Fibroblast of lung (primary cell): ENCODE data around the gene CEP128. TPM values are rescaled to one million over a fixed set of nuclear protein-coding genes. Genes with fewer than 3 reads are reported as not detected.

Experiments used
- DNase-seq, 2 donors: peaks; one replicate each; pipeline versions ENCODE4 v3.0.0 to v3.0.0-alpha.2; 2010; ENCODE audit warnings: low read depth in 2 of 2
- H2AFZ ChIP-seq: 2 replicates; pipeline ENCODE4 v1.5.1; 2012; ENCODE audit warnings: low read length, control low read depth, inconsistent platforms
- H3K27ac ChIP-seq: 2 replicates; pipeline ENCODE4 v1.5.1; 2011; ENCODE audit warnings: low read length, control low read depth; ENCODE audit not compliant: insufficient read depth
- H3K27me3 ChIP-seq: 2 replicates; pipeline ENCODE4 v1.5.1; 2011; ENCODE audit warnings: mild to moderate bottlenecking, low read length; ENCODE audit not compliant: control insufficient read depth, insufficient read depth
- H3K36me3 ChIP-seq: 2 replicates; pipeline ENCODE4 v1.5.1; 2011; ENCODE audit warnings: low read length; ENCODE audit not compliant: control insufficient read depth, insufficient read depth
- H3K4me1 ChIP-seq: 2 replicates; pipeline ENCODE4 v1.5.1; 2011; ENCODE audit warnings: low read length; ENCODE audit not compliant: control insufficient read depth, insufficient read depth; ENCODE audit errors: extremely low read depth
- H3K4me2 ChIP-seq: 2 replicates; pipeline ENCODE4 v1.5.1; 2011; ENCODE audit warnings: low read length, control low read depth; ENCODE audit not compliant: insufficient read depth; ENCODE audit errors: extremely low read depth
- H3K4me3 ChIP-seq, 4 experiments: fragments of 200-600 bp in 1 of 4; sonication (generic) in 1 of 4; replicated peaks in 1 of 4; 2 replicates each; pipeline ENCODE4 v1.5.1; 2011 to 2016; ENCODE audit warnings: low read length in 4 of 4, low read depth in 3 of 4, mild to moderate bottlenecking in 3 of 4, control low read depth in 2 of 4, inconsistent platforms in 1 of 4, mixed read lengths in 1 of 4; ENCODE audit not compliant: insufficient read depth in 1 of 4; ENCODE audit errors: control extremely low read depth in 1 of 4
- H3K79me2 ChIP-seq: 2 replicates; pipeline ENCODE4 v1.5.1; 2012; ENCODE audit warnings: mild to moderate bottlenecking, low read length, inconsistent platforms; ENCODE audit not compliant: control insufficient read depth, insufficient read depth
- H3K9ac ChIP-seq: 2 replicates; pipeline ENCODE4 v1.5.1; 2011; ENCODE audit warnings: mild to moderate bottlenecking, low read length, control low read depth; ENCODE audit not compliant: insufficient read depth
- H3K9me3 ChIP-seq: 2 replicates; pipeline ENCODE4 v1.5.1; 2012; ENCODE audit warnings: low read depth, low read length; ENCODE audit not compliant: control insufficient read depth, insufficient read depth
- H4K20me1 ChIP-seq: 2 replicates; pipeline ENCODE4 v1.5.1; 2011; ENCODE audit warnings: low read length; ENCODE audit not compliant: control insufficient read depth, insufficient read depth; ENCODE audit errors: extremely low read depth
- EZH2 ChIP-seq: IDR thresholded peaks from 2 replicates; pipeline ENCODE4 v1.5.1; 2012; ENCODE audit warnings: low read length, control low read depth, mild to moderate bottlenecking; ENCODE audit errors: missing control alignments
- polyA plus RNA-seq, 2 donors: library from polyadenylated mRNA; depleted of rRNA in 1 of 2; stranded (reverse) in 1 of 2; unstranded in 1 of 2; fragments of >200 nt; gene quantifications; 2 replicates each; pipeline ENCODE4 v1.2.1, GENCODE V29; 2011 to 2012; ENCODE audit warnings: missing spikeins in 1 of 2
- total RNA-seq: library from RNA; depleted of rRNA; stranded (reverse); fragments of >200 nt; gene quantifications from 2 replicates; pipeline ENCODE4 v1.2.1, GENCODE V29; 2014
- TF ChIP-seq, protein P1 (sequence below), 2 donors: IDR thresholded peaks in 1 of 2; conservative IDR thresholded peaks in 1 of 2; 1 replicate in 1 of 2; 2 replicates in 1 of 2; pipeline ENCODE4 v1.5.1; 2011 to 2012; ENCODE audit warnings: low read length in 2 of 2, control low read depth in 1 of 2, inconsistent platforms in 1 of 2, low read depth in 1 of 2, mild to moderate bottlenecking in 1 of 2

CEP128 gene
- total and polyA plus RNA-seq, 2 donors (not counting 1 experiment from before 2014, with no cell fraction given), result 1.3 to 7.8 TPM

DNA sequence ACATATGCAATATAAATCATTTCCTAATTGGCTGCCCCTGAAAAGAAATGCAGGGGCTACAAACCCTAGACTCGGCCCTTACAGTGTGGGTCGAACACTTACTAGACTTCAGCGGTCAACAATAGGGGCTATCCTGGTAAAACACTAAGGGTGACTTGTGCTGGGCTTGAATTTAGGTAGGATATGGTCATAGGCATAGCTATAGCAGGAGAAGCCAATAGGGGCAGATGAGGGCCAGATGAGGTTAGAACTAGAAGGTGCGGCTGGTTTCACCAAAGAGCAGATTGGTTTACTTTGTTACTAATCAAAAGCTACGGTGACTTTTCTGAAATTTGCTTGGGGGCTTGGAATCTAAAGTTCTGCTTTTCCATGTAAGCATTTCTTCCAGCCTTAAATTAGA, 447.9 kb downstream of the CEP128 start:
- Histone ChIP-seq H3K9ac (no peak overlapping the region), H3K27ac (no peak overlapping the region), H3K4me1 (no peaks in the 10 kb centered on the region), H3K4me3 (no peak overlapping the region), H3K4me2 (peak overlapping the region; percentile 6), H2AFZ (no peak overlapping the region), H3K9me3 (no peaks in the 10 kb centered on the region), H3K79me2 (no peaks in the 10 kb centered on the region), H3K36me3 (no peaks in the 10 kb centered on the region), H4K20me1 (no peaks in the 10 kb centered on the region), H3K27me3 (no peaks in the 10 kb centered on the region)
- no peak for DNase-seq
- TF ChIP-seq, protein P1, sequence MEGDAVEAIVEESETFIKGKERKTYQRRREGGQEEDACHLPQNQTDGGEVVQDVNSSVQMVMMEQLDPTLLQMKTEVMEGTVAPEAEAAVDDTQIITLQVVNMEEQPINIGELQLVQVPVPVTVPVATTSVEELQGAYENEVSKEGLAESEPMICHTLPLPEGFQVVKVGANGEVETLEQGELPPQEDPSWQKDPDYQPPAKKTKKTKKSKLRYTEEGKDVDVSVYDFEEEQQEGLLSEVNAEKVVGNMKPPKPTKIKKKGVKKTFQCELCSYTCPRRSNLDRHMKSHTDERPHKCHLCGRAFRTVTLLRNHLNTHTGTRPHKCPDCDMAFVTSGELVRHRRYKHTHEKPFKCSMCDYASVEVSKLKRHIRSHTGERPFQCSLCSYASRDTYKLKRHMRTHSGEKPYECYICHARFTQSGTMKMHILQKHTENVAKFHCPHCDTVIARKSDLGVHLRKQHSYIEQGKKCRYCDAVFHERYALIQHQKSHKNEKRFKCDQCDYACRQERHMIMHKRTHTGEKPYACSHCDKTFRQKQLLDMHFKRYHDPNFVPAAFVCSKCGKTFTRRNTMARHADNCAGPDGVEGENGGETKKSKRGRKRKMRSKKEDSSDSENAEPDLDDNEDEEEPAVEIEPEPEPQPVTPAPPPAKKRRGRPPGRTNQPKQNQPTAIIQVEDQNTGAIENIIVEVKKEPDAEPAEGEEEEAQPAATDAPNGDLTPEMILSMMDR (conservative IDR thresholded peaks at IDR 0.05 in 1 of 2, IDR thresholded peaks at IDR 0.05 in 1 of 2; ENCODE audit: low read depth in 1 of 2, low read length in 2 of 2), result no peak
- no peak for TF ChIP-seq EZH2

DNA sequence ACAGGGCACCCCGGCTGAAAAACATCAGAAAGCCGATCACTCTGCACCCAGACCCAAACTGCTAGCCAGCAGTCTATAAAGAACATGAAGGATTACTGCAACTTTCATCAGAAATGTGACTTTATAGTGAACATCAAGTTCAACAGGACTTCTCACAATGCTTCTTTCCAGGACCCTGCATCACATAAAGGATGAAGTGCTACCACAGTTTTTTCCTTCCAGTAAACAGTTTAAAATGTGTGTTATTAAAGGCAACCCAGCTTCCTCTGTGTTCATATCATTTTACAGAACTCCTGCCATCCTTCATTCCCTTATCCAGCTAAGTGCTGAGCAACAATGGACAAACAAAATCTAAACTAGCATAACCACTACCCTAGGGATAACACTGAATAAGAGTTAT, 449.9 kb downstream of the CEP128 start:
- peak in 1 of 2 donors; percentile 52 for DNase-seq
- Histone ChIP-seq H4K20me1 (no peaks in the 10 kb centered on the region), H3K36me3 (no peaks in the 10 kb centered on the region), H3K9me3 (no peaks in the 10 kb centered on the region), H3K27me3 (no peaks in the 10 kb centered on the region), H3K27ac (no peak overlapping the region), H3K4me2 (no peak overlapping the region), H2AFZ (peak overlapping the region; percentile 49), H3K79me2 (no peaks in the 10 kb centered on the region), H3K4me1 (no peaks in the 10 kb centered on the region), H3K4me3 (no peak overlapping the region), H3K9ac (no peak overlapping the region)
- TF ChIP-seq, protein P1 (conservative IDR thresholded peaks at IDR 0.05 in 1 of 2, IDR thresholded peaks at IDR 0.05 in 1 of 2; ENCODE audit: low read depth in 1 of 2, low read length in 2 of 2), result no peak
- TF ChIP-seq EZH2, result no peak

GRCh38 chr14:80491131-80491530, 450.4 kb downstream of the CEP128 start:
- TF ChIP-seq, protein P1 (conservative IDR thresholded peaks at IDR 0.05 in 1 of 2, IDR thresholded peaks at IDR 0.05 in 1 of 2; ENCODE audit: low read depth in 1 of 2, low read length in 2 of 2), result no peak
- TF ChIP-seq EZH2, result no peak
- DNase-seq, result peak; percentile 63 to 84
- Histone ChIP-seq H3K9me3 (no peaks in the 10 kb centered on the region), H3K36me3 (no peaks in the 10 kb centered on the region), H3K27me3 (no peaks in the 10 kb centered on the region), H4K20me1 (no peaks in the 10 kb centered on the region), H2AFZ (peak overlapping the region; percentile 51), H3K4me1 (no peaks in the 10 kb centered on the region), H3K27ac (no peak overlapping the region), H3K4me2 (no peak overlapping the region), H3K9ac (no peak overlapping the region), H3K79me2 (no peaks in the 10 kb centered on the region), H3K4me3 (no peak overlapping the region)
